Stimulated activated CD8-positive, alpha-beta memory T cell treated with anti-CD3 and anti-CD28 coated beads, Interleukin-7, amount 100 ng/mL, for 1 hour (primary cell): Measurements from ENCODE around the gene IL9R.
"Not testable (repeated sequence)": the region's sequence is repeated elsewhere in the genome, so short reads cannot be mapped to it uniquely, and the experiment has no call there.

Experiments
- DNase-seq, 2 donors: peaks; one replicate each; pipeline ENCODE4 v3.0.0-alpha.2; 2020; ENCODE audit warnings: low read depth in 2 of 2

Gene IL9R

DNA sequence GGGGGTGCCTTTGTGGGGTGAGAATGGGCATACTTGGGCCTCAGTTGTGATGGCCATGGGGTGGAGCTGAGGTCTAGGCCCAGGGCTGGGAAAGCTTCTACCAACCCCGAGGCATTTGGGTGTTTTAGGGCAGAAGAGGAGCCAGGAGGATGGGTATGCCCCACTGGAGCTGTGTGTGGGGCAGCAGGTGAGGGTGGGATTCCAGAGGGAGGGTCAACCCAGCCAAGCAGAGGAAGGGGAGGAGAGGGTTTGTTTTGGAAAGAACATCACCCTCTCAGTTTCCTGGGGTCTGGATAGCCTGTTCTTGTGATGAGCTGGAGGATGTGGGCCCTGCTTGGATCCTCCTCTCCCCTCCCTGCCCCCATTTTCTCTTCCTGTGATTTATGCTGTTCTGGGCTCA lies 620 bp downstream of the IL9R start:
- no peak for DNase-seq

- DNase-seq: no peak
Measured at GRCh38 chrX:155998761-155999510, 1.4 kb downstream of the IL9R start.

DNA sequence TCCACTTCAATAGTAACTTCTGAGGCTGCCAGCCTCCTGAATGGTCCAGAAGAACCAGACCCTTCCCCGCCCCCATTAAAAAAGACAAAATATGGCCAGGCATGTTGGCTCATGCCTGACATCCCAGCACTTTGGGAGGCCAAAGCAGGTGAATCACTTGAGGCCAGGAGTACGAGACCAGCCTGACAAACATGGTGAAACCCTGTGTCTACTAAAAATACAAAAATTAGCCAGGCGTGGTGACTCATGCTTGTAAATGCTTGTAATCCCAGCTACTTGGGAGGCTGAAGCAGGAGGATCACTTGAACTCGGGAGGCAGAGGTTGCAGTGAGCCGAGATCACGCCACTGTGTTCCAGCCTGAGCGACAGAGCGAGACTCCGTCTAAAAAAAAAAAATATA lies 2.3 kb downstream of the IL9R start:
- DNase-seq: not testable (repeated sequence)

- no peak for DNase-seq
Measured at GRCh38 chrX:156000361-156000926, 2.9 kb downstream of the IL9R start.

- no peak for DNase-seq
Measured at GRCh38 chrX:156001001-156001666, 3.6 kb downstream of the IL9R start.

GRCh38 chrX:156001667-156002021 lies 4.1 kb downstream of the IL9R start:
- no peak for DNase-seq

GRCh38 chrX:156002507-156002906 lies 5.0 kb downstream of the IL9R start:
- DNase-seq: no peak

DNA sequence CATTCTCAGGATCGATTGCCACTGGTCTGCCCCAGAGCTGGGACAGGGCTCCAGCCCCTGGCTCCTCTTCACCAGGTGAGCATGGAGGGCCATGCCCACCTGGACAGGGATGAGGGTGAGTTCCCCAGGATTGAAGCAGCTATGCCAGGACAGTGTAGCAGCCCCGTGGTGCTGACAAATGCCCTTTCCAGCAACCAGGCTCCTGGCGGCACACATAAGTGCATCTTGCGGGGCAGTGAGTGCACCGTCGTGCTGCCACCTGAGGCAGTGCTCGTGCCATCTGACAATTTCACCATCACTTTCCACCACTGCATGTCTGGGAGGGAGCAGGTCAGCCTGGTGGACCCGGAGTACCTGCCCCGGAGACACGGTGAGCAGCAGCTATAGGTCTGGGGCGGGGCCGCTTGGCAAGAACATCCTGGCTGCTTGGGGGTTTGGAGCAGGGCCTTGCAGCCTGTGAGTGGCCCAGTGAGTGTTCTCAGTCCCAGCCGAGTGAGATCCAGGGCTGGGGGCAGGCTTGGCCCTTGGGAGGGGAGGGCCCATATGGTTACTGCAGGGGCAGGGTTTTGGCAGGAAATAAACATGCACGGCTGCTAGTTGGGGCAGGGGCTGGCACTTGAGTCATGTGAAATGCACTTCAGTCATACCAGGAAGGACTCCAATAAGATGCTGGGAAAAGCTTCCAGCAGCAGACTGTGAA lies 6.1 kb downstream of the IL9R start:
- DNase-seq: no peak

DNA sequence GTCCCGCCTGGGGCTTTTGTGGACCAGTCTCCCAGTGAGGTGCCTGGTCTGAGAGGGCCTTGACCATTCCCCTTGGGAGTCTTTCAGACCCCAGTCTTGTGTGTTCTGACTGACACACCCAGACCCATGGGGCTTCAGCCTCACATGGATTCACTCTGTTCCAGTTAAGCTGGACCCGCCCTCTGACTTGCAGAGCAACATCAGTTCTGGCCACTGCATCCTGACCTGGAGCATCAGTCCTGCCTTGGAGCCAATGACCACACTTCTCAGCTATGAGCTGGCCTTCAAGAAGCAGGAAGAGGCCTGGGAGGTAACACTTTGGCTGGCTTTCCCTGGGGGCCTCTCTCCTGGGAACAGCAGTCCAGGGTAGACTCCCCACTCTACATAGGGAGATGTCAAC lies 6.8 kb downstream of the IL9R start:
- DNase-seq: no peak

- DNase-seq: no peak
Measured at GRCh38 chrX:156004740-156005139, 7.2 kb downstream of the IL9R start.

DNA sequence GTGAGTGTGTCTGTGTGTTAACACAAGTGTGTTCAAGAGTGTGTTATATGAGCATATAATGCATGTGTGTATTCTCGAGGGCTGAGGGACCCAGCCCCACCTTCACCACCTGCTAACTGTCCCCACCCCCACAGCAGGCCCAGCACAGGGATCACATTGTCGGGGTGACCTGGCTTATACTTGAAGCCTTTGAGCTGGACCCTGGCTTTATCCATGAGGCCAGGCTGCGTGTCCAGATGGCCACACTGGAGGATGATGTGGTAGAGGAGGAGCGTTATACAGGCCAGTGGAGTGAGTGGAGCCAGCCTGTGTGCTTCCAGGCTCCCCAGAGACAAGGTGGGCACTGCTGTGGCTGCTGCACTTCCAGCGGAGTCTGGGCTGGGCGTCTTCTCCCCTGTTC lies 7.6 kb downstream of the IL9R start:
- no peak for DNase-seq

DNA sequence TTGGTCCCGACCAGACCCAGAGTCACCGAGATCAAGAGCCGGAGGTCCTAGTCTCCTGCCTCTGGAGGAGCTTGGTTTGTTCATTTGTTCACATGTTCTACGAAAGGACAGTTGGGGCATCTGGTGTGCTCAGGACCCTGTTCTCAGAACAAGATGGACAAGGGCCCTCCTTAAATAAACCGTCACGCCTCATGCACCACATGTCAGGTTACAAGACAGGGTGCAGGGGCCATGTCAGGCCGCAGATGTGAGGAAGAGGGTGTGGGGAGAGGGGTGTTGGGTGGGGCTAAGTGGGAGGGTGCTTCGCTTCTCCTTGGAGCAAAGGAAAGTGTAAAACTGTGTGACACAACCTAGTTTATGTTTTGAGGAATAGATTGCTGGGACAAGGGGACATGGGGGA lies 9.0 kb downstream of the IL9R start:
- not testable (repeated sequence) for DNase-seq

DNA sequence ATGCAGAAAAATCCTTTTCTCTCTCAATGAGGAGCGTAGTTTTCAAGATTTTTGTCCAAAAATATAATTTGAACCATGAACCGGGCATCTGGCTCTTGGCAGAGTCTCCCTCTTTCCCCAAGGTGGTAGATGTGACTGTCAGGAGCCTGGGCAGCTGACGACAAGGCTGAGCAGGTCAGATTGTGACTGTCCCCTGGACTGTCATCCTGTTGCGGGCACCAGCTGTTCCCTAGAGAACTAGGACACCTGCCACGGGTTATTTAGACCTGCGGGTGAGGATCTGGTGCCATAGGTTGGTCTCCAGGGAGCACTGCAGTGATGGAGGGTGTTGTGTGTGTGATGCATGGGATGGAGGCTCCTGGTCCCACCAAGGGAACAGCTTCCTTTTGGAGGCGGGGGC lies 10.9 kb downstream of the IL9R start:
- DNase-seq: not testable (repeated sequence)

DNA sequence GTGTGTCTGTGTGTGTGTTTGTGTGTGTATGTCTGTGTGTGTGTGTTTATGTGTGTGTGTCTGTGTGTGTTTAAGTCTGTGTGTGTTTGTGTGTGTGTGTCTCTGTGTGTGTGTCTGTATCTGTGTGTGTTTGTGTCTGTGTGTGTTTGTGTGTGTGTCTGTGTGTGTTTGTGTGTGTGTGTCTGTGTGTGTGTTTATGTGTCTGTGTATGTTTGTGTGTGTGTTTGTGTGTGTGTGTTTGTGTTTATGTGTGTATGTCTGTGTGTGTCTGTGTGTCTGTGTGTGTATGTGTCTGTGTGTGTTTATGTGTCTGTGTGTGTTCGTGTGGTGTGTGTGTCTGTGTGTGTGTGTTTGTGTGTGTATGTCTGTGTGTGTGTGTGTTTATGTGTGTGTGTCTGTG lies 11.4 kb downstream of the IL9R start:
- no peak for DNase-seq

DNA sequence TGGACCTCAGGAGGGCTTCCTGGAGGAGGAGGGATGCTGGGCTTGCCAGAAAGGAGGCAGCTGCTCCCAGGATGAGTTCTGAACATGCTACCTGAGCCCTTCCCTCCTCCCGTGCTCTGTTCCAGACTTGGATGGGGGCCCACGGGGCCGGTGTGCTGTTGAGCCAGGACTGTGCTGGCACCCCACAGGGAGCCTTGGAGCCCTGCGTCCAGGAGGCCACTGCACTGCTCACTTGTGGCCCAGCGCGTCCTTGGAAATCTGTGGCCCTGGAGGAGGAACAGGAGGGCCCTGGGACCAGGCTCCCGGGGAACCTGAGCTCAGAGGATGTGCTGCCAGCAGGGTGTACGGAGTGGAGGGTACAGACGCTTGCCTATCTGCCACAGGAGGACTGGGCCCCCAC lies 12.2 kb downstream of the IL9R start:
- DNase-seq: not testable (repeated sequence)

DNA sequence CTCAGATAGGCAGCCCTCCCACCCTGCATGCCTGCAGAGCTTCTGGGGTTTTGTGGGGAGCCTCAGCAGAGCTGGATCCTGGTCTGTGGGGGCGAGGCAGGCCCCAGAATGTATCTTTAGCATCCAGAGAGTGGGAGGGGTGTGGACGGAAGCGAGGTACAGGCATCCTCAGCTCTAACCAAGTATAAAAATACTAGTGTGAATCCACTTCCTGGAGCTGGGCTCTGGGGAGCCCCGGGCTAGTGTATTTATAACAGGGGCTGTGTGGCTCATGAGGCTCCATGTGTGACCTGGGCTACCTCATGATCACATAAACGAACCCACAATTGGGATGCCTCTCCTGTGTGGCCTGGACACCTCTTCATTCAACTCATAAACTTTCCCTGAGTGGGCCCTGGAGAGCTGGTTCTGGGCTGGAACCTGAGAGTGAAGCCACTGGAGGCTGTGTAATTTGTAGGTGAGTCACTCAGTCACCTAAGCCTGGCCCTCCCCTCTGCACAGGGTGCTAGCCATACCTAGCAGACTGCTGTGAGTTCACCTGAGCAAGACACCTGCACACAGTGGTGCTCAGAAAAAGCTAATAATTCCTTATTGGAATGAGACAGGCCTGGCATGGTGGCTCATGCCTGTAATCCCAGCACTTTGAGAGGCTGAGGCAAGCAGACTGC lies 15.9 kb downstream of the IL9R start:
- not testable (repeated sequence) for DNase-seq

- not testable (repeated sequence) for DNase-seq
Measured at GRCh38 chrX:156019846-156020245, 22.4 kb downstream of the IL9R start.

DNA sequence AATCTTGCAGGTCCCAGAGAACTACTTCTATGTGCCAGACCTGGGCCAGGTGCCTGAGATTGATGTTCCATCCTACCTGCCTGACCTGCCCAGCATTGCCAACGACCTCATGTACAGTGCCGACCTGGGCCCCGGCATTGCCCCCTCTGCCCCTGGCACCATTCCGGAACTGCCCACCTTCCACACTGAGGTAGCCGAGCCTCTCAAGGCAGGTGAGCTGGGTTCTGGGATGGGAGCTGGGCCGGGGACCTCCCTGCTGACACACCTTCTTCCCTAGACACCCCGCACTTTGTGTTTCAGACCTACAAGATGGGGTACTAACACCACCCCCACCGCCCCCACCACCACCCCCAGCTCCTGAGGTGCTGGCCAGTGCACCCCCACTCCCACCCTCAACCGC lies 25.5 kb downstream of the IL9R start:
- not testable (repeated sequence) for DNase-seq

GRCh38 chrX:156024949-156025492 lies 27.5 kb downstream of the IL9R start:
- DNase-seq: not testable (repeated sequence)

DNA sequence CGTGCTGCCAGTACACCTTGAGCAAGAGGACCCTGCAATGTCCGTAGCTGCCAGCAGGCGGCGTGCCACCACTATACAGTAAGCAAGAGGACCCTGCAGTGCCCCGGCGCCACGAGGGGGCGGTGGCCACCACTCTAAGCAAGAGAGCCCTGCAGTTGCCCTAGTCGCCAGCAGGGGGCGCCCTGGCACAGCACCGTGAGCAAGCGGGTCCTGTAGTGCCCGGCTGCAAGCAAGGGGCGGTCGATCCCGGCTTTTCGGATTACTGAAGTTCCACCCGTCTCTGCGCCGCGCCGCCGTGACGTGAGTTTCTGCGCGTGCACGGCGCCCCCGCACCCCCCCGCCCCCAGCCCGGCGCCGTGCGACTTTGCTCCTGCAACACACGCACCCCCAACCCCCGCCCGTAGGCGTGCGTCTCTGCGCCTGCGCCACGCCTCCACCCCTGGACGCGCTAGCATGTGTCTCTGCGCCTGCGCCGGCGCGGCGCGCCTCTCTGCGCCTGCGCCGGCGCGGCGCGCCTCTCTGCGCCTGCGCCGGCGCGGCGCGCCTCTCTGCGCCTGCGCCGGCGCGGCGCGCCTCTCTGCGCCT lies 31.2 kb downstream of the IL9R start:
- DNase-seq: not testable (repeated sequence)

GRCh38 chrX:156029296-156029695 lies 31.8 kb downstream of the IL9R start:
- not testable (repeated sequence) for DNase-seq
